ENCODE measurements around the gene SLC4A2. TPM values are rescaled to one million over a fixed set of nuclear protein-coding genes. Genes with fewer than 3 reads are reported as not detected.

Gene SLC4A2
- total RNA-seq, 6 experiments from 2014 or later, result 74.0 to 140 (median 106) TPM

GRCh38 chr7:151045262-151045661 is 14.1 kb upstream of the SLC4A2 start:
- no CpG with 5 or more reads among the region's 11 CpGs for WGBS (ENCODE audit: insufficient coverage, low coverage, low lambda C conversion rate, missing lambda C conversion rate)
- TF ChIP-seq POLR2A (IDR thresholded peaks at IDR 0.05) (no peak), CTCF (IDR thresholded peaks at IDR 0.05) (no peak)

GRCh38 chr7:151045967-151046366 is 13.4 kb upstream of the SLC4A2 start:
- 74% methylated on average over 5 of the region's 9 CpGs for WGBS (ENCODE audit: insufficient coverage, low coverage, low lambda C conversion rate, missing lambda C conversion rate)
- no peaks in the 10 kb centered on the region for H3K27me3 ChIP-seq
- ATAC-seq (no peak), DNase-seq (no peak)
- no peaks in the 10 kb centered on the region for H3K9me3 ChIP-seq
- intact Hi-C loops (cut with DNase I), result no loop called here
- H3K4me3 ChIP-seq, result no peak overlapping the region
- TF ChIP-seq POLR2A (IDR thresholded peaks at IDR 0.05) (no peak), CTCF (IDR thresholded peaks at IDR 0.05) (no peak)
- no peaks in the 10 kb centered on the region for H3K4me1 ChIP-seq
- H3K27ac ChIP-seq, result no peak overlapping the region
- H3K36me3 ChIP-seq, result no peaks in the 10 kb centered on the region

More at GRCh38 chr7:151045262-151045661, 14.1 kb upstream of the SLC4A2 start:
- H3K4me1 ChIP-seq, result no peaks in the 10 kb centered on the region
- H3K36me3 ChIP-seq, result no peaks in the 10 kb centered on the region
- ATAC-seq (no peak), DNase-seq (no peak)
- H3K27me3 ChIP-seq, result no peaks in the 10 kb centered on the region
- intact Hi-C loops (cut with DNase I), result no loop called here
- H3K9me3 ChIP-seq, result no peaks in the 10 kb centered on the region
- no peak overlapping the region for H3K4me3 ChIP-seq
- H3K27ac ChIP-seq, result no peak overlapping the region

GRCh38 chr7:151046603-151047573 is 12.5 kb upstream of the SLC4A2 start:
- 76% methylated on average over 3 of the region's 14 CpGs for WGBS (ENCODE audit: insufficient coverage, low coverage, low lambda C conversion rate, missing lambda C conversion rate)
- Histone ChIP-seq H3K27me3 (no peaks in the 10 kb centered on the region), H3K4me3 (no peak overlapping the region), H3K36me3 (no peaks in the 10 kb centered on the region), H3K9me3 (no peaks in the 10 kb centered on the region), H3K4me1 (no peaks in the 10 kb centered on the region), H3K27ac (no peak overlapping the region)
- TF ChIP-seq CTCF (IDR thresholded peaks at IDR 0.05), result no peak
- no peak for TF ChIP-seq POLR2A (IDR thresholded peaks at IDR 0.05)
- DNase-seq, result no peak
- ATAC-seq, result no peak
- intact Hi-C loops (cut with DNase I), result no loop called here

- WGBS (ENCODE audit: insufficient coverage, low coverage, low lambda C conversion rate, missing lambda C conversion rate), result 66% methylated on average over 3 of the region's 22 CpGs
- H3K27me3 ChIP-seq, result no peaks in the 10 kb centered on the region
- no peaks in the 10 kb centered on the region for H3K4me1 ChIP-seq
- ATAC-seq, result no peak
- no peaks in the 10 kb centered on the region for H3K36me3 ChIP-seq
- intact Hi-C loops (cut with DNase I), result no loop called here
- H3K4me3 ChIP-seq, result no peak within 1 kb of the TSS
- TF ChIP-seq POLR2A (IDR thresholded peaks at IDR 0.05) (no peak), CTCF (IDR thresholded peaks at IDR 0.05) (no peak)
- H3K9me3 ChIP-seq, result no peaks in the 10 kb centered on the region
- no peak for DNase-seq
- H3K27ac ChIP-seq, result no peak within 1 kb of the TSS
These were observed 11.2 kb upstream of the SLC4A2 start, which contains the start of gene ASIC3 for GRCh38 chr7:151047976-151048815. ASIC3 (plus strand) TSS chr7:151048531; CDS start chr7:151048886, 355 bp downstream.

Measured in right lobe of liver (tissue), 6 donors.